Ovary (tissue), 3 donors: ENCODE measurements around the gene DBX2.

Experiments used
- CTCF ChIP-seq, 3 donors: fragments of 450-650 bp in 2 of 3; fragments of 200-600 bp in 1 of 3; IDR thresholded peaks; one replicate each; pipeline versions ENCODE4 v1.5.1 to v1.8.0; 2016 to 2022; ENCODE audit warnings: antibody characterized with exemption in 3 of 3, mild to moderate bottlenecking in 1 of 3
- EP300 ChIP-seq: sonication (generic); formaldehyde crosslinking; IDR thresholded peaks from one replicate; pipeline ENCODE4 v1.6.1; 2017; ENCODE audit warnings: antibody characterized with exemption
- POLR2A ChIP-seq: fragments of 450-650 bp; IDR thresholded peaks from one replicate; pipeline ENCODE4 v1.6.1; 2017; ENCODE audit warnings: antibody characterized with exemption, mild to moderate bottlenecking, moderate library complexity
- donor health status: DM: no; HTN: no; CAD: no.

GRCh38 chr12:44979918-44980317, 71.0 kb downstream of the DBX2 start:
- no peak for TF ChIP-seq EP300
- no peak for TF ChIP-seq CTCF (IDR thresholded peaks at IDR 0.05)
- TF ChIP-seq POLR2A: no peak
